Right lobe of liver (tissue), 4 donors: ENCODE results near the gene DAW1.

ENCODE experiments used
- CTCF ChIP-seq, 4 donors: fragments of 200-600 bp in 3 of 4; fragments of 450-650 bp in 1 of 4; IDR thresholded peaks; one replicate each; pipeline versions ENCODE4 v1.5.1 to v1.8.0; 2016 to 2022; ENCODE audit warnings: antibody characterized with exemption in 4 of 4, mild to moderate bottlenecking in 2 of 4
- POLR2A ChIP-seq: fragments of 450-650 bp; IDR thresholded peaks from one replicate; pipeline ENCODE4 v1.6.1; 2017; ENCODE audit warnings: antibody characterized with exemption, mild to moderate bottlenecking
- donor health status: DM: no; HTN: no; CAD: no.
- donor health status: DM: no; HTN: no; CAD: no.
- donor health status: DM: no; HTN: yes; CAD: no.

- TF ChIP-seq CTCF (IDR thresholded peaks at IDR 0.05) (no peak), POLR2A (no peak)
Measured at GRCh38 chr2:227826019-227826521, 45.4 kb upstream of the DAW1 start.
